Esophagus muscularis mucosa (tissue), 4 donors: ENCODE data around the gene PSMB3. TPM values are rescaled to one million over a fixed set of nuclear protein-coding genes. Genes with fewer than 3 reads are reported as not detected.
A peak's percentile ranks its signal among the peaks of the same experiment; 100 is the strongest.

ENCODE experiments used
- DNase-seq: peaks from one replicate; pipeline ENCODE4 v3.0.0-alpha.2; 2017; ENCODE audit errors: extremely low spot score
- H3K27ac ChIP-seq, 4 donors: fragments of 200-600 bp; sonication (generic); replicated peaks in 1 of 4; 1 replicate in 3 of 4; 2 replicates in 1 of 4; pipeline ENCODE4 v1.5.1; 2016 to 2019; ENCODE audit warnings: mild to moderate bottlenecking in 1 of 4
- H3K27me3 ChIP-seq, 4 donors: fragments of 200-600 bp; sonication (generic); one replicate each; pipeline versions ENCODE4 v1.5.1 to v1.6.0; 2016 to 2019
- H3K36me3 ChIP-seq, 4 donors: fragments of 200-600 bp; sonication (generic); one replicate each; pipeline ENCODE4 v1.5.1; 2016 to 2019
- H3K4me1 ChIP-seq, 4 donors: fragments of 200-600 bp; sonication (generic); one replicate each; pipeline ENCODE4 v1.5.1; 2016 to 2019
- H3K4me3 ChIP-seq, 4 donors: fragments of 200-600 bp; sonication (generic); 1 replicate in 2 of 4; 2 replicates in 2 of 4; pipeline ENCODE4 v1.5.1; 2016 to 2019; ENCODE audit warnings: mild to moderate bottlenecking in 4 of 4, moderate library complexity in 1 of 4
- H3K9me3 ChIP-seq, 4 donors: fragments of 200-600 bp; sonication (generic); 1 replicate in 3 of 4; 2 replicates in 1 of 4; pipeline ENCODE4 v1.5.1; 2016 to 2019
- CTCF ChIP-seq, 3 experiments: fragments of 200-600 bp in 2 of 3; fragments of 450-650 bp in 1 of 3; sonication (generic) in 2 of 3; IDR thresholded peaks; one replicate each; pipeline ENCODE4 v1.5.1; 2017 to 2019; ENCODE audit warnings: antibody characterized with exemption in 3 of 3, mild to moderate bottlenecking in 2 of 3, moderate library complexity in 1 of 3
- EP300 ChIP-seq: sonication (generic); formaldehyde crosslinking; IDR thresholded peaks from one replicate; pipeline ENCODE4 v1.6.1; 2017; ENCODE audit warnings: antibody characterized with exemption
- POLR2A ChIP-seq: fragments of 450-650 bp; IDR thresholded peaks from one replicate; pipeline ENCODE4 v1.6.1; 2017; ENCODE audit warnings: antibody characterized with exemption, moderate library complexity, mild to moderate bottlenecking, low read depth
- POLR2AphosphoS5 ChIP-seq, 2 donors: sonication (generic); formaldehyde crosslinking; IDR thresholded peaks; one replicate each; pipeline ENCODE4 v1.6.1; 2017; ENCODE audit warnings: antibody characterized with exemption in 2 of 2
- WGBS: methylation state at CpG from one replicate; pipeline ENCODE4 v1.1.5; 2018; 5-methylcytosine and 5-hydroxymethylcytosine counted together
- intact Hi-C: fragments of 100-400 bp; cut with DNase I; formaldehyde crosslinking; loops from one replicate; pipeline ENCODE4 v1.15.1; 2023
- total RNA-seq, 4 donors: library from RNA; depleted of rRNA; stranded (reverse); fragments of >200 nt; gene quantifications; one replicate each; pipeline versions ENCODE4 v1.1.0 to v1.2.1, GENCODE V29; 2016

The PSMB3 gene
- total RNA-seq, 4 donors from 2014 or later = 122 to 158 (median 137) TPM

GRCh38 chr17:38742411-38743308, 9.9 kb upstream of the PSMB3 start:
- 19% methylated on average over 21 of the region's 22 CpGs for WGBS
- no peaks in the 10 kb centered on the region for H3K27me3 ChIP-seq
- peak overlapping the region; percentile 81 to 89 (median 86) for H3K27ac ChIP-seq
- H3K4me1 ChIP-seq = peaks cover 53 to 78% (median 70%) of the 10 kb centered on the region in 4 donors
- TF ChIP-seq EP300 = no peak
- no peak for TF ChIP-seq POLR2A
- TF ChIP-seq POLR2AphosphoS5 (IDR thresholded peaks at IDR 0.05) = peak; percentile 63 to 65
- TF ChIP-seq CTCF (IDR thresholded peaks at IDR 0.05) = no peak
- H3K36me3 ChIP-seq = peaks cover 10 to 29% (median 25%) of the 10 kb centered on the region in 4 donors
- peak overlapping the region; percentile 6 to 40 (median 26) for H3K4me3 ChIP-seq
- no peaks in the 10 kb centered on the region for H3K9me3 ChIP-seq
- DNase-seq = no peak
- intact Hi-C loops = no loop called here

GRCh38 chr17:38743556-38744171, 8.9 kb upstream of the PSMB3 start:
- peaks cover 58 to 81% (median 78%) of the 10 kb centered on the region in 4 donors for H3K4me1 ChIP-seq
- no peak overlapping the region for H3K4me3 ChIP-seq
- intact Hi-C loops = no loop called here
- H3K27me3 ChIP-seq = no peaks in the 10 kb centered on the region
- no peaks in the 10 kb centered on the region for H3K9me3 ChIP-seq
- H3K36me3 ChIP-seq = peaks cover 1 to 19% (median 15%) of the 10 kb centered on the region in 4 donors
- 77% methylated on average over 4 of the region's 4 CpGs for WGBS
- TF ChIP-seq EP300 (no peak), POLR2AphosphoS5 (IDR thresholded peaks at IDR 0.05) (no peak), POLR2A (no peak), CTCF (IDR thresholded peaks at IDR 0.05) (no peak)
- no peak for DNase-seq
- peak overlapping the region; percentile 81 to 89 (median 86) for H3K27ac ChIP-seq

GRCh38 chr17:38745545-38745944, 7.0 kb upstream of the PSMB3 start:
- intact Hi-C loops = loop anchor here (5.0 kb wide), 1 partner anchor 43 kb away; no protein-coding TSS in a partner anchor
- H3K27me3 ChIP-seq = peaks cover 0 to 6% (median 0%) of the 10 kb centered on the region in 4 donors
- H3K9me3 ChIP-seq = no peaks in the 10 kb centered on the region
- DNase-seq = no peak
- H3K4me1 ChIP-seq = peaks cover 73 to 98% (median 92%) of the 10 kb centered on the region in 4 donors
- no peak for TF ChIP-seq POLR2A
- no peak for TF ChIP-seq CTCF (IDR thresholded peaks at IDR 0.05)
- no peak for TF ChIP-seq POLR2AphosphoS5 (IDR thresholded peaks at IDR 0.05)
- TF ChIP-seq EP300 = no peak
- WGBS = 34% methylated on average over 4 of the region's 4 CpGs
- peaks cover 0 to under 1% (median 0%) of the 10 kb centered on the region in 4 donors for H3K36me3 ChIP-seq
- peak overlapping the region in 3 of 4 donors; percentile 89 to 97 (median 92) for H3K27ac ChIP-seq
- no peak overlapping the region for H3K4me3 ChIP-seq

GRCh38 chr17:38746004-38746848, 6.3 kb upstream of the PSMB3 start:
- Histone ChIP-seq H3K9me3 (no peaks in the 10 kb centered on the region), H3K36me3 (no peaks in the 10 kb centered on the region), H3K27ac (peak overlapping the region; percentile 89 to 97 (median 94)), H3K27me3 (peaks cover 0 to 6% (median 0%) of the 10 kb centered on the region in 4 donors), H3K4me3 (peak overlapping the region; percentile 81 to 95 (median 92)), H3K4me1 (peaks cover 73 to 98% (median 92%) of the 10 kb centered on the region in 4 donors)
- TF ChIP-seq EP300 (no peak), POLR2AphosphoS5 (IDR thresholded peaks at IDR 0.05) (no peak), POLR2A (no peak), CTCF (IDR thresholded peaks at IDR 0.05) (no peak)
- 50% methylated on average over 8 of the region's 8 CpGs for WGBS
- intact Hi-C loops = loop anchor here (5.0 kb wide), 1 partner anchor 44 kb away; no protein-coding TSS in a partner anchor
- DNase-seq = no peak
